GM19351 (cell line): ENCODE results near the gene CEL.

Experiments used
- ATAC-seq: cut with Tn5 transposase; IDR thresholded peaks from one replicate; pipeline ENCODE4 v1.9.1; 2021; ENCODE audit warnings: mild to moderate bottlenecking, moderate library complexity; ENCODE audit not compliant: unreplicated experiment

CEL gene

DNA sequence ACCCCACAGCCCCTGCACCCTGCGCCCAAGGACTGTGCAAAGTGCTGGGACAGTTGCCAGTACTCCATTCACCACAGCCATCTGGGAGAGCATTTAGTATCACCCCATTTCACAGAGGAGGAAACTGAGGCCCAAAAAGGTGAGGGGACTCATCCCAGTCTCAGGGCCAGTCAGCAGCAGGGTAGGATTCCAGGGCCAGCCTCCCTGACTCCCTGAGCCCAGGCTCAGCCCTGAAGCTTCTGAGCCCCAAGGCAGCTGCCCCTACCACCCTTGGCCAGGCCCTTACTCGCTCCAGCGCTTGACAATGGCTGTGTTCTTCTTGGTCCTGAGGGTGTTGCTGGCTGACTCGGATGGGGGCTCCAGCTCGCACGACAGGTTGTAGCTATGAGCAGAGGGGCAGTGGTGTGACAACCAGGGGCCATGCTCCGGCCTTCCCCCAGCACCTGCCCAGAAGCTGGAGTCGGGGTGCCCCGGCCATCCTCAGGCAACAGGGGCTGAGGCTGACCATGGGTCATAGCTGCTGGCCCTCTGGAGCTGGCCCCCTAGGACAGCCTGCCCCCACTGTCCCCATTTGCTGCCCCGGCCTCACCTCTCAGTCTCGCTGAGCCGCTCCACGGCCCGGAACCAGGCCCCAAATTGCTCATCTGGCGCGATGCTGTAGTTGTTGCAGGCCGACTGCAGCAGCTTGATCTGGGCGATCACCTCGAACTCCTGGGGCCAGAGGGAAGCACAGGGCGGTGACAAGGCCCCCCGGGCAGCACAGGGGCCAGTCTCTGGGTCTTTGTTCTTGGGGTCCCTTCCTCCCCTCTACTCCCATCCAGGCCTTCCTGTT is 40.6 kb downstream of the CEL start:
- no peak for ATAC-seq

DNA sequence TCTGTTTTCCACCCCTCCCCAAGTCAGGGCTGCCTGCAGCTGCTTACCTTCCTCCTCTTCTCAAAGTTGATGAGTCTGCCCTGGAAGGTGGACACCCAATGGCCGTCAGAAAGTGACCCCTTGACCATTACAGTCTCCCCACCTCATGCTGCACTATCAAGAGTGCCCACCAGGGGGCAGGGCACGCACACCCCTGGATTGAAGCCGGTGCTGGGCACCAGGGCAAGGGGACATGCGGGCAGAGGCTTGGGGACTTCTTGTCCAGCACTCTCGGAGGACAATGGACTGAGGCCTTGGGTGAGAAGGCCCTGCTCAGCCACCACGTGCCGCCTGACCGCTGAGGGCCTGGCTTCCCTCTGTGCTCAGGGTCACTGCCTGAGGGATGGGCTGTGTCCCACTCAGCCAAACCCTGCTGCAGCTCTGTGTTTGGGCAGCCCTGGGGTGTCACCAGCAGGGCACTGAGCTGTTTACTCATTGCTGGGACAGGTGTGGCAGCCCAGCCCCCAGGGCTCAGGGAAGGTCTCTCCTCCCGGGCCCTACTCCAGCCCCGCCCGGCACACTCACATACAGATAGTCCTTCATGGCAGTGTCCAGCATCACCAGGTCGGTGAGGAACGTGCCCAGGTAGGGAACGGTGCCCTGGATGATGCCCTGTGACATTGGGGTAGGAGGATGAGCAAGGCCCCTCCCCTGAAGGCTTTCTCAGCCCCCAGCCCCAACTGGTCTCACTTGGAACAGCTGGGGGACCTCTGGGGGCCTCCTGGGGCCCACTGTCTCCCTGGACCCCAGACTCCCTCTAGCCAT is 41.6 kb downstream of the CEL start:
- ATAC-seq: no peak

- ATAC-seq: no peak
These were observed 42.3 kb downstream of the CEL start for GRCh38 chr9:133103987-133104505.

DNA sequence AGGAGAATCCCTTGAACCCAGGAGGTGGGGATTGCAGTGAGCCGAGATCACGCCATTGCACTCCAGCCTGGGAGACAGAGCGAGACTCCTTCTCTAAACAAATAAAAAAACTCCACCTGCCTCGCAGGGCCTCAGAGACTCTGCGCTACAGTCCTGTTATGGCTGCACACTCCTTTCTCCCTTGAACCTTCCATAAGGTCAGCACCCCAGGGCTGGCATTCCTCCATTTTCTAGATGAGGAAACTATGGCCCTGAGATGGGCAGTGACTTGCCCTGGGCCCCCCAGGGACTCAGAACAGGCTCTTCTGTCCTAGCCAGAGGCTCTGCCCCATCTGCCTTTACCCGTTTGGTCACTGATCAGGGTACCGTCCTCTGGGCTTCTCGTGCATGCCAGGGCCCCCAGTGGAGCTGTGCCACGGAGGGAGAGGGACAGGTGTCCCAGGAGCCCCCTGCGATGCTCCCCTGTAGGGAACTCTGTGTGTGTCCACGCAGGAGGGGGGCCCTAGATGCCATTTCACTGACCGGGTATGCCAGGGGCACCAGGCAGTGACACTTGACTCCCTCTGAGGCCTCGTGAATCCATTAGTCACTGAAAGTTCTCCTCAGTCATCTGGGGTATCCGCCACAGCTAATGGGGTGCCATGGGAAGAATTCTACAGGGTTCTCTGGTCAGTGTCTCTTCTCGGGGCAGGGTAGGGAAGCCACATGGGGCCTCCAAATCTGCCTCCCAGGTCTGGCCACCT is 43.1 kb downstream of the CEL start:
- ATAC-seq: no peak

GRCh38 chr9:133105461-133105770 is 43.6 kb downstream of the CEL start:
- no peak for ATAC-seq

DNA sequence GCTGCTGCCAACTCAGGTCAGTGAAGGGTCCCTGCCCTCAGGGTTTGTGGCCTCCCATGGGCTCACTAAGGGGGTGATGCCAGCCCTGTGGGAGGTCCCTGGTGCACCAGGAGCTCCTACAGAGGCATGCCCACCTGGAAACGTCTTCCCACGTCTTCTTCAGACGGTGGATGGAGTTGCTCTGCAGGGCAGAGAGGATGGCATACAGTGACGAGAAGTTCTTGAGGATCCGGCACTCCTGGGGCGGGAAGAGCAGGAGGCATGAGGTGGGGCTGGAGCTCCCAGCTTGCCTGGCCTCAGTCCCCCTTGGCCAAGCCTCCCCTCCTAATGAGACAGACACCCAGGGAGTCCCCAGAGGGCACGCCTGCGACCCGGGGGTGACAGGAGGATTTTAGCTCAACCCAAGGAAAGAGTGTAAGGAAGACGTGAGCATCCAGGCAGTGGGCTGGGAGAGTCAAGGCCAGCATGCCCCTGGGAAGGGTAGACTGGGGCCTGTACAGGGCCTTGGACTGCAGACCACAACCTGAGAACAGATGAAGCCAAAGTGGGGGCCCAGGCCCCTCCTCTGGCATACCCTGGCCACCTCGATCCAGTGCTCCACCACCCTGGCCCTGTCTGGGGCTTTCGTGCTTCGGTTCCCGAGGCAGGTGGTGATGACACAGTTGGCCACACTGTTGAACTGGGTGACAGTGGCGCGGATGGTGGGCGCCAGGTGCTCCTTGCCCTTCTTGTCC is 44.9 kb downstream of the CEL start:
- ATAC-seq: no peak

DNA sequence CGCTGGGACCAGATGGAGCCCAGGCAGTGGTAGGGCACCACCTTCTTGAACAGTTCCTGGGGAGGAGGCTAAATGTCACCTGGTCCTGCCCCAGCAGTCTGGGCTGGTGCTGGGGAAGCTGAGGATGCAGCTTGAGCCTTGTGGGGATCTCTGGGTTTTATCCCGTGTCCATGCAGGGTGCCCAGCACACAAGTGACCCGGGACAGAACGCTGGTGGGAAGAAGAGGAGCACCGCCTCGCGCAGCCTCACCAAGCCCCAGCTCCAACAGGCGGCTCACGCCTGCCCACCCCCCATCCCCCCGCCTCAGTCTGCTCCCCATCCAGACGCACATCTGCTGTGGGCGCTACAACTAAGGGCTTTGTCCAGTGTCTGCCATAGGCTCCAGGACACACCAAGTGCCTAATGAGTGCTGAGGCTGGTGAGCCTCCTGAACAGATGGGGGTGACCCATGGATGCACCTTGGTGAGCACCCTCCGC is 45.5 kb downstream of the CEL start:
- no peak for ATAC-seq

- no peak for ATAC-seq
These were observed 46.4 kb downstream of the CEL start for GRCh38 chr9:133107961-133108793.

- ATAC-seq: no peak
These were observed 47.2 kb downstream of the CEL start for GRCh38 chr9:133108794-133109641.

GRCh38 chr9:133109931-133110650 is 48.3 kb downstream of the CEL start:
- ATAC-seq: no peak

DNA sequence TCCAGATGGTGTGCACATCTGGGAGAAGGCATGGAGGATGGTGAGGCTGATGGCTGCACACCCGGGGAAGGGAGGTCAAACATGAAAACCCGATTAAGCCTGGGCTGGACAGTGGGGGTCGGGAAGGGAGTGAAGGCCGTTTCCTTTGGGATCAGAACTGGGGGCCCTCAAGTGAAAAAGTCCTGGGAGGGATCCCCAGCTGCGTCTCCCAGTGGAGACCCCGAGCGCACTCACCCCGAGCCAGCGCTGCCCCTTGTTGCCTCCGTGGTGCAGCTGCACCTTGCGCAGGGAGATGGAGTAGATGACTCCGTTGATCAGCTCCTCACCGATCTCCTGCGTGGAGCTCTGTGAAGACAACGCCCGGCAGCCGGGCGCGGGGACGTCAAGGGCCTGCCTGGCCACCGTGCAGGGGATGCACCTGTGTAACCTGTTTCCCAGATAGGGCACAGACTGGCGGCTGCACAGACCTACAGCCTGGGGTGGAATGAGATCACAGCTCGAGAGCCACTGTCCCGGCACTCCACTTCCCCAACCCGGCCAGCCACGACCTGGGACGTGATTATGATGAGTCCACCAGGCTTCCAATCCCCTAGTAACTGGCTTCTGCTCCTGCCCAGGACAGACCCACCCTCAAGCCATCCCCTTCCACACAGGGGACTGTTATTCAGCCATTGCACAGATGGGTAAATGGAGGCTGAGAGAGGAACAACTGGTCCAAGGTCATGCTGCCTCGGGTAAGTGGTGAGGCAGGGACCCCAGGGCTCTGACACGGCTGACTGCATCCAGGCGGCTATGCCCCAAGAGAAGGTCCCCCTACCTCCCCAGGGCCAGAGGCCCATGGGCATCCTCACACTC is 50.3 kb downstream of the CEL start:
- no peak for ATAC-seq

- no peak for ATAC-seq
These were observed 50.9 kb downstream of the CEL start for GRCh38 chr9:133112663-133113026.

DNA sequence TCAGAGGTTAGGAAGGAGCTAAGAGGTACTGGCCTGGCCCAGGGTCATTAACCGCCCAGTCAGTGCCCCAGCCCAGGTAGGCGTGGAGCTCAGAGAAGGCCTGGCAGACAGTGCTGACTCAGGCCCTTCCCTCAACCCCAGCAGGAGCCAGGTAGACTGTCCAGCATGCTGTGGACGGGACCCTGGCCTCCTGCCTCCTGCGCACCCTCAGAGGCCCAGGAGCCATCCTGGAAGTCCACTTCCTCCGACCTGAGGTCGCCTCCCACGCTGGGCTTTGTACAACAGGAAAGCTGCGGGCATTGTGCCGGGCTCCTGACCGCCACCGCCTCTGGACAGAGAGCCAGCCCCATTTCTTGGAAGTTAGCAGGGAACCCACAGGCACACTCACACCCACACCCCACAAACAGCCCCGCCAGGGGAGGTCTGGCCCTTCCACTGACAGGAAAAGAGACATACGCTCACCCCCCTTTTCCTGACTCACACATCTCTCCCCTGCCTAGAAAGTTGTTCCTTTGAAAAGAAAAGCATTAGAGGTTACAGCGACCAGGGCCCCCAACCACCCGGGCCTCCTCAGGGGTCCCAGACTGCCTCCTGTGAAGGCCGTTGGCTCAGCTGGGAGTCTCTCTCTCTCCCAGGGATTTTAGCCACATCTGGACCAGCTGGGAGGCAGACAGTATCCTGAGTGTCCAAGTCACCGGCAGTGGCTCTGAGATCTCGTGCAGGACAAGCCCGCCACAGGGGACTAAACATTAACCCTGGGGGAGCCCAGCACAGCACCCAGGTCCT is 51.6 kb downstream of the CEL start:
- no peak for ATAC-seq

DNA sequence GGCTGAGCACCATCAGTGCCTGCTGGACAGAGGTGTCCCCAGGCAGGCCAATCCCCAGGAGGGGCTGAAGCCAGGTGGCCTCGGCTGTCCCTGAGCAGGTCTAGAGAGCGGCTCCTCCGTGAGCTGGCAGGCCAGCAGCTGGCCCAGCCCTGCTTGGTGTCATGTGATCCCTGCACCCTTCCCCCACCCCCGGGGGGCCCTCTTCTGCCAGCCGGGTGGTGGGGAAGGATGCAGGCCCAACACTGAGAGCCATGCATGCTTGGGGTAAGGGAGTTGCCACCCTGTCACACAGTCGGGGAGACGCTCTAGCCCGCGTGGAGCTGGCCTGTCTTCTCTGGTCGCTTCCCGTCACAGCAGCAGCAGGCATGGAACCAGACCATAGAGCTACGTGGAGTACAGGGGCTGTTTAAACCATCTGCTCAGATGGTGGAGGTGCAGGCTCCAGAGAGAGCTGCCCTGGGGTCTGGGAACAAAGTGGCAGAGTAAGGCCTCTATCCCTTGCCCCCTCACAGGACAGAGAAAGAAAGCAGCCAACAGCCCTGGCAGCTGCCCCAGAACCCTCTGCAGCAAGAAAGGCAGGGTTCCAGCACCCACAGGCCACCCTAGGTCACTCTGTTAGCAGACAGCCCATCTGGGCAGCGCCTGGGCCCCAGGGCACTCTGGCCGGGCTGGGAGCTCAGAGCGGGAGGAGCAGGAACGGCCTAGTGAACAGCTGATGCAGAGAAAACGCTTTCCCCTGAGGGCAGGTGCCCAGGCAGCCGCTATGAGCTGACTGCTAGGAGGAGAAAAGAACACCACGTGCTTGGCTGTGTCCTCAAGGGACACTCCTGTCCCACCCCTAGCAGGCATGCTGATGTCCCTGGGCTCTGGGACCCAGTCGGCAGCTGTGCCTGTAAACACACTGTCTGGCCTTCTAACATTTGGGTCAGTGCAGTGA is 52.4 kb downstream of the CEL start:
- no peak for ATAC-seq

DNA sequence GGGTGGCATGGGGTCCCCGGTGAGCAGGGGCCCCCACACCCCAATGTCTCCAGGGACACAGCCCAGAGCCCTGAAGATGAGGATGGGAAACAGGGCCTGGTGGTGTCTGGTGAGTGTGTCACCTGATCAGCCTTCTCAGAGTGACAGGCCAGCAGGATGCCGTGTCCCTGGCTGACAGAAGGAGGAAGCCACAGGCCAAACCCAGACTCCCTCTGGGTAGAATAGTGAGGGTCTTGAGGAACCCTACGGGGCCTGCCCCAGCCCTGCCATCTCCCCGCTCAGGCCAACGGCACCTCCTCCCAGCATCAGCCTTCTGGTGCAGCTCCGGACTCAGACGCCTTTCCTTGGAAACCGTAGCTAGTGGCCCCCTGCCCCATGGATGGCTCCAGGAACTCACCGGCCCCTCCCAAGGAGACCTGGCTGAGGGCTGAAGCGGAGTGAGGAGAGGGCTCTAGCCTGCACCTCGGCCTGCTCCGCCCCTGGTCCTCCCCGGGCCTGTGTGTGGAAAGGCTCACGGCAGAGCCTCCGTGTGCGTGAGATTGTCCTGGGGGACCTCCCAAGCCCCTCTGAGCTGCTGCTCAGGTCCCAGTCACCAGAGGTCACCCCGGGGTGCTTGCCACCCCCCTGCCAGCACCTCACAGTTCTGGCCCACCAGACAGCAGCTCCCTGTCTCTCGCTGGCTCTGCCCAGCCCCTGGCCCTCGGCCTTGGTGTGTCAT is 53.3 kb downstream of the CEL start:
- ATAC-seq: no peak
